HFF-Myc (cell line): Measurements from ENCODE around the gene CNGA4.
A peak's percentile ranks its signal among the peaks of the same experiment; 100 is the strongest.
"Not testable (repeated sequence)": the region's sequence is repeated elsewhere in the genome, so short reads cannot be mapped to it uniquely, and the experiment has no call there.

ENCODE experiments used
- DNase-seq: peaks from one replicate; pipeline ENCODE4 v3.0.0-alpha.2; 2011; ENCODE audit warnings: low read depth; ENCODE audit errors: extremely low read depth
- H3K4me3 ChIP-seq: replicated peaks from 2 replicates; pipeline ENCODE4 v1.5.1; 2011; ENCODE audit warnings: low read depth, mild to moderate bottlenecking, control low read depth, low read length
- TF ChIP-seq, protein P1 (sequence below): IDR thresholded peaks from 2 replicates; pipeline ENCODE4 v1.5.1; 2012; ENCODE audit warnings: mild to moderate bottlenecking, low read depth, low read length, control low read depth; ENCODE audit errors: missing control alignments

CNGA4 gene

DNA sequence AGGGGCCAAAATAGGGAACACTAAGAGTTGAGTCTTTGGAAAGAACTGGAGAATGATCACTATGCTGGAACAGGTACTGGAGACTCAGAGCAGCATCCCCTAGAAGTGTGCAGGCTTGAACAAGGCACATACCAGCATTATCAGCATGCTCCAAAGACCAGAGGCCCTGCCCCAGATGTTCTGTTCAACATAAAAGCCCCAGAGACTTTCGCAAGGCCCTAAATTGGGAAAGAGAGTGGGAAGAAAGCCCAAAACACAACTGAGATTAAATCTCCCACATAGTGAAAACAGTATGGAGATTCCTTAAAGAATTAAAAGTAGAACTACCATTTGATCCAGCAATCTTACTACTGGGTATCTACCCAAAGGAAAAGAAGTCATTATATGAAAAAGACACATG, 9.4 kb downstream of the CNGA4 start:
- TF ChIP-seq, protein P1, sequence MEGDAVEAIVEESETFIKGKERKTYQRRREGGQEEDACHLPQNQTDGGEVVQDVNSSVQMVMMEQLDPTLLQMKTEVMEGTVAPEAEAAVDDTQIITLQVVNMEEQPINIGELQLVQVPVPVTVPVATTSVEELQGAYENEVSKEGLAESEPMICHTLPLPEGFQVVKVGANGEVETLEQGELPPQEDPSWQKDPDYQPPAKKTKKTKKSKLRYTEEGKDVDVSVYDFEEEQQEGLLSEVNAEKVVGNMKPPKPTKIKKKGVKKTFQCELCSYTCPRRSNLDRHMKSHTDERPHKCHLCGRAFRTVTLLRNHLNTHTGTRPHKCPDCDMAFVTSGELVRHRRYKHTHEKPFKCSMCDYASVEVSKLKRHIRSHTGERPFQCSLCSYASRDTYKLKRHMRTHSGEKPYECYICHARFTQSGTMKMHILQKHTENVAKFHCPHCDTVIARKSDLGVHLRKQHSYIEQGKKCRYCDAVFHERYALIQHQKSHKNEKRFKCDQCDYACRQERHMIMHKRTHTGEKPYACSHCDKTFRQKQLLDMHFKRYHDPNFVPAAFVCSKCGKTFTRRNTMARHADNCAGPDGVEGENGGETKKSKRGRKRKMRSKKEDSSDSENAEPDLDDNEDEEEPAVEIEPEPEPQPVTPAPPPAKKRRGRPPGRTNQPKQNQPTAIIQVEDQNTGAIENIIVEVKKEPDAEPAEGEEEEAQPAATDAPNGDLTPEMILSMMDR, result no peak
- no peak overlapping the region for H3K4me3 ChIP-seq
- DNase-seq, result no peak

DNA sequence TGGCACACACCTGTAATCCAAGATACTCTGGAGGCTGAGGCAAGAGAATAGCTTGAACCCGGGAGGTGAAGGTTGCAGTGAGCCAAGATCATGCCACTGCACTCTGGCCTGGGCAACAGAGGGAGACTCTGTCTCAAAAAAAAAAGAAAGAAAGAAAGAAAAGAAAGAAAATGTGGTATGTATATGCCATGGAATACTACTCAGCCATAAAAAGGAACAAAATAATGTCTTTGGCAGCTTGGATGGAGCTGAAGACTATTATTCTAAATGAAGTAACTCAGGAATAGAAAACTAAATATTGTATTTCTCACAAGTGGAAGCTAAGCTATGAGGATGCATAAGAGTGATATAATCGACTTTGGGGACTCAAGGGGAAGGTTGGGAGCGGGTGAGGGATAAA, 10.0 kb downstream of the CNGA4 start:
- not testable (repeated sequence) for DNase-seq, H3K4me3 ChIP-seq

DNA sequence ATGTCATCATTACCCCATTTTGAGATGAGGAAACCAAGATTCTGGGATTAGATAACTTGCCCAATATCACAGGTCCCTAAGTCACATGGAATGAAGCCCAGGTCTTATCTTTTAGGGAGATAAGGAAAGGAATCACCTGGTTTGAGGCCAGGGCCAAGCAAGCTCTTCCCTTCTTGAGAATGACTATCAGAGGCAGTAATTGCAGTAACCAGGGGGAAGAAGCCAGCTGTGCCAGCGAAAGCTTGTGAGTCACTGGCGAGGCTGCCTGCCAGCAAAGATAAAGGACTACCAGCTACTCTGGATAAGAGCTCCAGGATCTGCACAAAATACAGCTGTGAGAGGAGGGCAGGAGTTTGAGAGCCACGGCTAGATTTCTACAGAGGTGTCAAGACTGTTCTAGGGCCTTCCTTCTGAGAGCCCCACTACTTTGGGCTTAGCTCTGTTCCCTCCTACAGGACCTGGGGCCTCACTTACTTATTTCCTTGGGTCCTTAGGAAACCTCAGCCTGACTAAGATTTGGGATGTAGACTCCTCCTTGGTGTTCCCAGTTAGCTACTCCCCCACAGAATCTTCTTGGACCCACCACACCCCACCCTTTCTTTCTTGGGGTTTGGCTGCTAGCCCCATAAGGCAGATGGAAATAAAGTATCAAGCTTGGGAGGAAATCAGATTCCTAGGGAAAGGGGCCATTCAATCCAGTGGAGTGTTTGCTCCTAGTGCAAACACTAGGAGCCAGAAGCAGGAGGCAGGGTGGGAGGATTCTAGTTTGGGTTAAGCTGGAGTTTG, 11.1 kb downstream of the CNGA4 start:
- DNase-seq, result peak; percentile 9
- H3K4me3 ChIP-seq, result no peak overlapping the region
- TF ChIP-seq, protein P1, result no peak

DNA sequence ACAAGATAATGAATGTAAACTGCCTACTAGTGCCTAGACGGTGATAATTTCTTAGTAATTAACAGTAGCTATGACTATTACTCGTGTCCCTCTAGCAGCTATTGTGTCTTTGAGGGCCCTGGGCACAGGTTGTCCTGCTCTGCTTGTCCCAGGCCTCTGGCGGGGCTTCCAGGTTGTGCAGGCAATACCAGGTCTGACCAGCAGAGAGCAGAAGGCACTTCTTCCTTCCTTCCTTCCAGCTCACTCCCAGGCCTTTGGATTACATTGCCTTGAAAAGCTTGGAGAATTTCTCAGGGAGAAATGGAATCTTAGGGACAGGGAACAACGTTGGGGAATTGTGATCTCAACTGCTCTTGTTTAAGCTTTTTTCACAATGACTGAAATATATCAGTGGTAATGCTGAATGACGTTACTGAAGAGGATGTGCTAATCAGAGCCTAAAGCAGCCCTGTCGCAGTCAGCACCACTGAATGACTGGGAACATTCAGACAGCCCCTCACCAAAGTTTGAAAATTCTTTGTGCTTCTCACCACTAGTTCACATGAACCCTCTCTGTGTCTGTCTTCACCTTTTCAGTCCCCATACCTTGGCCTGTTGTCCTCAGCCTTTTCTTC, 12.3 kb downstream of the CNGA4 start:
- no peak overlapping the region for H3K4me3 ChIP-seq
- TF ChIP-seq, protein P1, result peak; percentile 81
- peak; percentile 44 for DNase-seq

DNA sequence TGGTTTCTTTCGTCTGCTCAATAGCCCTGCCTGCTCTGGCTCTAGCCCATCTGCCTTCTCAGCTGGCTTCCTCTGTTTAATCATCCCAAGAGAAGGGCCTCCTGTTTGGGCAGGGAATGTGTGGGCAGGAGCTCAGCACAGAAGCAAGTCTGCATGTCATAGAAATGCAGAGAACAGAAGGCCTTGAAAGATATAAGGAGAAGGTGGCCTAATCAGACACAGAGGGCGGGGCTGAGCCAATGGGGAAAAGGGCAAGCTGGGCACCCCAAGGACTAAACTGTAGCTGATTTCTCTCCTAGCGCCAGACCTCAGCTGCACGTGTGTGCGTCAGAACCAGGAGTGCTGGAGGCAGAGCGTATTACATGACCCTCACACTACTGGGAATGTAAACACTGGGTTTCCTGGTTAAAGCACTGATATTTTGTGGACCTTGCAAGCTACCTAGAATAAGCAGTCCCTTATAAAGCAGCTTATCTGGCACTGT, 13.1 kb downstream of the CNGA4 start:
- H3K4me3 ChIP-seq, result no peak overlapping the region
- TF ChIP-seq, protein P1, result no peak
- no peak for DNase-seq

DNA sequence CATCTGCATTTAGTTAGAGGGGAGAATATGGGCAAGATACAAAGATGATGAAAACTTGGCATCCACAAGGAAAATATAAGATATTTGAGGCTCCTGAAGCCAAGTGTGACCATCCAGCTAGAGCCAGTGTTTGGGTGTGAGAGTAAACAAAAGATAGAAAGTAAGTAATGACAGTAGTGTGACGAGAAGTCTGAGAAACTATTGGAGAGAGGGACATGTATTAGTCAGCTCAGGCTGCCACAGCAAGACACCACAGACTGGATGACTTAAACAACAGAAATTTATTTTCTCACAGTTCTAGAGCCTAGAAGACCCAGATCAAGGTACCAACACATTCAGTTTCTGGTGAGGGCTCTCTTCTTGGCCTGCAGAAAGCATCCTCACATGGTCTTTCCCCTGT, 14.3 kb downstream of the CNGA4 start:
- TF ChIP-seq, protein P1, result no peak
- no peak overlapping the region for H3K4me3 ChIP-seq
- no peak for DNase-seq

DNA sequence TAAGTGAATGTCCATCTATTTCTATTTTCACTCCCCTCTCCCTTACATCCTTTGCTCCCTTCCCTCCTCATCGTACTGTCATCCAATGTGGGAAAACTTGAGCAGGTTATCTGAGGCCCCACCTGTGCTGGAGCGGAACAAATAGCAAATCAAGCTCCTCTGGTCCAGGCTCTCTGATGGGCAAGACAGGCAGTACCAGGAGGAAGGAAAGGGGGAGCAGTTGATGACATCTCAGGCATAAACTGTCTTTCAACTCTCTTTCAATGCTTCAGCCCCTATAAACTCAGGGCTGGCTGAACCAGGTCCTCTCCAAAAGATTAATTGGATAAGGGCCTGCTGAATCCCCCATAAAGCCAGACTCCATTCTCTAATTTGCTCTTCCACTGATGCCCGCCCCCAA, 19.3 kb downstream of the CNGA4 start:
- no peak overlapping the region for H3K4me3 ChIP-seq
- no peak for DNase-seq
- TF ChIP-seq, protein P1, result no peak
